Endodermal cell (in vitro differentiated cells): ENCODE data around the gene SPATS2. TPM values are rescaled to one million over a fixed set of nuclear protein-coding genes. Genes with fewer than 3 reads are reported as not detected.

Source experiments
- DNase-seq: peaks from one replicate; pipeline ENCODE4 v3.0.0-alpha.2; 2017
- H3K27ac ChIP-seq: 2 replicates; pipeline ENCODE4 v1.5.1; 2013; ENCODE audit warnings: mild to moderate bottlenecking, low read depth, low read length, moderate library complexity
- H3K27me3 ChIP-seq: 2 replicates; pipeline ENCODE4 v1.6.1; 2013; ENCODE audit warnings: mild to moderate bottlenecking, low read length, moderate library complexity; ENCODE audit not compliant: insufficient read depth, control insufficient read depth, poor library complexity, severe bottlenecking
- H3K36me3 ChIP-seq: 2 replicates; pipeline ENCODE4 v1.7.0; 2013; ENCODE audit warnings: mild to moderate bottlenecking, low read length, moderate library complexity; ENCODE audit not compliant: control insufficient read depth, insufficient read depth
- H3K4me1 ChIP-seq: one replicate; pipeline ENCODE4 v1.7.0; 2013; ENCODE audit warnings: low read length; ENCODE audit not compliant: control insufficient read depth, insufficient read depth
- H3K4me3 ChIP-seq: 2 replicates; pipeline ENCODE4 v1.5.1; 2013; ENCODE audit warnings: mild to moderate bottlenecking, low read length, moderate library complexity
- H3K9ac ChIP-seq: 2 replicates; pipeline ENCODE4 v1.6.1; 2013; ENCODE audit warnings: mild to moderate bottlenecking, low read length, moderate library complexity; ENCODE audit not compliant: poor library complexity, severe bottlenecking; ENCODE audit errors: extremely low read depth
- H3K9me3 ChIP-seq: 2 replicates; pipeline ENCODE4 v1.6.1; 2013; ENCODE audit warnings: mild to moderate bottlenecking, low read length, moderate library complexity; ENCODE audit not compliant: control insufficient read depth
- H3K27ac Mint-ChIP-seq: 2 replicates; pipeline ENCODE4 v1.8.0; 2020; ENCODE audit warnings: mixed read lengths
- H3K27me3 Mint-ChIP-seq: 2 replicates; pipeline ENCODE4 v1.8.0; 2021; ENCODE audit warnings: mild to moderate bottlenecking, mixed read lengths; ENCODE audit not compliant: insufficient read depth
- H3K36me3 Mint-ChIP-seq: 2 replicates; pipeline ENCODE4 v1.8.0; 2020; ENCODE audit warnings: low read depth, mixed read lengths
- H3K4me1 Mint-ChIP-seq: 2 replicates; pipeline ENCODE4 v1.8.0; 2020; ENCODE audit warnings: mixed read lengths
- H3K4me3 Mint-ChIP-seq: 2 replicates; pipeline ENCODE4 v1.8.0; 2020; ENCODE audit warnings: mild to moderate bottlenecking, moderate library complexity, mixed read lengths
- H3K9me3 Mint-ChIP-seq: 2 replicates; pipeline ENCODE4 v1.8.0; 2020; ENCODE audit warnings: mild to moderate bottlenecking, mixed read lengths
- CTCF ChIP-seq: fragments of 200-600 bp; sonication (generic); conservative IDR thresholded peaks from 2 replicates; pipeline ENCODE4 v1.5.0; 2021; ENCODE audit warnings: antibody characterized with exemption, mild to moderate bottlenecking
- WGBS, 2 experiments: methylation state at CpG; one replicate each; pipeline versions ENCODE4 v1.1.5 to v1.1.7; 2013; ENCODE audit warnings: missing lambda C conversion rate in 2 of 2, mixed read lengths in 1 of 2; ENCODE audit not compliant: insufficient coverage in 1 of 2, insufficient read length in 1 of 2; 5-methylcytosine and 5-hydroxymethylcytosine counted together
- total RNA-seq, 2 donors: library from RNA; stranded (reverse); fragmentation: NEBNext Ultra II Directional in 1 of 2; extraction: Animal tissue kit (Norgen Biotek cat#: 25700) in 1 of 2; gene quantifications; 2 replicates in 1 of 2; 3 replicates in 1 of 2; pipeline ENCODE4 v1.2.1, GENCODE V29; 2021

SPATS2 gene
- total RNA-seq, 2 donors from 2014 or later = 50.2 to 64.8 TPM

- H3K27ac Mint-ChIP-seq = no peak overlapping the region
- no peaks in the 10 kb centered on the region for H3K9me3 Mint-ChIP-seq
- H3K9me3 ChIP-seq = no peaks in the 10 kb centered on the region
- 94 to 100% methylated on average over 7 of the region's 7 CpGs for WGBS, 2 experiments
- peaks cover 53% of the 10 kb centered on the region for H3K36me3 ChIP-seq
- H3K4me1 ChIP-seq = no peaks in the 10 kb centered on the region
- H3K27me3 ChIP-seq = peaks cover 40% of the 10 kb centered on the region
- no peak overlapping the region for H3K27ac ChIP-seq
- H3K4me3 ChIP-seq = no peak overlapping the region
- no peaks in the 10 kb centered on the region for H3K4me1 Mint-ChIP-seq
- no peak overlapping the region for H3K9ac ChIP-seq
- H3K36me3 Mint-ChIP-seq = peaks cover 26% of the 10 kb centered on the region
- no peak for DNase-seq
- no peak overlapping the region for H3K4me3 Mint-ChIP-seq
- peaks cover 26% of the 10 kb centered on the region for H3K27me3 Mint-ChIP-seq
- TF ChIP-seq CTCF = no peak
These were observed 37.1 kb upstream of the SPATS2 start for GRCh38 chr12:49330032-49330619.

- no peaks in the 10 kb centered on the region for H3K9me3 ChIP-seq
- peaks cover 47% of the 10 kb centered on the region for H3K36me3 ChIP-seq
- peak; percentile 59 for DNase-seq
- H3K4me3 Mint-ChIP-seq = no peak overlapping the region
- H3K27me3 Mint-ChIP-seq = peaks cover 33% of the 10 kb centered on the region
- H3K27ac Mint-ChIP-seq = no peak overlapping the region
- H3K27ac ChIP-seq = no peak overlapping the region
- H3K4me3 ChIP-seq = no peak overlapping the region
- no peaks in the 10 kb centered on the region for H3K4me1 ChIP-seq
- H3K9me3 Mint-ChIP-seq = no peaks in the 10 kb centered on the region
- peaks cover 47% of the 10 kb centered on the region for H3K27me3 ChIP-seq
- no peaks in the 10 kb centered on the region for H3K4me1 Mint-ChIP-seq
- no peak for TF ChIP-seq CTCF
- WGBS, 2 experiments = 76 to 94% methylated on average over 9 to 13 of the region's 14 CpGs
- H3K36me3 Mint-ChIP-seq = peaks cover 25% of the 10 kb centered on the region
- no peak overlapping the region for H3K9ac ChIP-seq
These were observed 36.5 kb upstream of the SPATS2 start for GRCh38 chr12:49330631-49331379.

GRCh38 chr12:49331380-49332222 is 35.7 kb upstream of the SPATS2 start:
- no peak overlapping the region for H3K4me3 ChIP-seq
- WGBS, 2 experiments = 70 to 71% methylated on average over 7 to 11 of the region's 11 CpGs
- Mint-ChIP-seq H3K27me3 (peaks cover 40% of the 10 kb centered on the region), H3K36me3 (peaks cover 23% of the 10 kb centered on the region), H3K9me3 (no peaks in the 10 kb centered on the region), H3K4me3 (no peak overlapping the region), H3K4me1 (no peaks in the 10 kb centered on the region), H3K27ac (no peak overlapping the region)
- H3K27ac ChIP-seq = no peak overlapping the region
- H3K27me3 ChIP-seq = peaks cover 55% of the 10 kb centered on the region
- H3K9me3 ChIP-seq = no peaks in the 10 kb centered on the region
- DNase-seq = peak; percentile 92
- no peak overlapping the region for H3K9ac ChIP-seq
- TF ChIP-seq CTCF = peak; percentile 83
- H3K36me3 ChIP-seq = peaks cover 39% of the 10 kb centered on the region
- H3K4me1 ChIP-seq = no peaks in the 10 kb centered on the region
